Ishikawa (cell line): ENCODE measurements around the gene RUNX1.

ENCODE experiments used
- CEBPB ChIP-seq: IDR thresholded peaks from 2 replicates; pipeline ENCODE4 v1.6.1; 2012
- CREB1 ChIP-seq: IDR thresholded peaks from 2 replicates; pipeline ENCODE4 v1.6.1; 2012; ENCODE audit warnings: low read depth
- EGR1 ChIP-seq: IDR thresholded peaks from 2 replicates; pipeline ENCODE4 v1.6.1; 2012
- EP300 ChIP-seq: IDR thresholded peaks from 2 replicates; pipeline ENCODE4 v1.6.1; 2012; ENCODE audit warnings: borderline replicate concordance
- FOXM1 ChIP-seq: IDR thresholded peaks from 2 replicates; pipeline ENCODE4 v1.6.1; 2012; ENCODE audit warnings: low read depth, borderline replicate concordance
- NFIC ChIP-seq: IDR thresholded peaks from 2 replicates; pipeline ENCODE4 v1.6.1; 2012
- RAD21 ChIP-seq: IDR thresholded peaks from 2 replicates; pipeline ENCODE4 v1.6.1; 2012; ENCODE audit warnings: low read depth
- TAF1 ChIP-seq: IDR thresholded peaks from 2 replicates; pipeline ENCODE4 v1.6.1; 2012; ENCODE audit warnings: low read depth, mild to moderate bottlenecking
- TEAD4 ChIP-seq: IDR thresholded peaks from 2 replicates; pipeline ENCODE4 v1.6.1; 2012
- YY1 ChIP-seq: IDR thresholded peaks from 2 replicates; pipeline ENCODE4 v1.6.1; 2012; ENCODE audit warnings: low read depth
- ZBTB7A ChIP-seq: IDR thresholded peaks from 2 replicates; pipeline ENCODE4 v1.6.1; 2012; ENCODE audit warnings: low read depth
- TF ChIP-seq, protein P1 (sequence below): IDR thresholded peaks from 2 replicates; pipeline ENCODE4 v1.6.1; 2012; ENCODE audit warnings: low read depth, mild to moderate bottlenecking
- TF ChIP-seq, protein P2 (sequence below): IDR thresholded peaks from 2 replicates; pipeline ENCODE4 v1.6.1; 2012

DNA sequence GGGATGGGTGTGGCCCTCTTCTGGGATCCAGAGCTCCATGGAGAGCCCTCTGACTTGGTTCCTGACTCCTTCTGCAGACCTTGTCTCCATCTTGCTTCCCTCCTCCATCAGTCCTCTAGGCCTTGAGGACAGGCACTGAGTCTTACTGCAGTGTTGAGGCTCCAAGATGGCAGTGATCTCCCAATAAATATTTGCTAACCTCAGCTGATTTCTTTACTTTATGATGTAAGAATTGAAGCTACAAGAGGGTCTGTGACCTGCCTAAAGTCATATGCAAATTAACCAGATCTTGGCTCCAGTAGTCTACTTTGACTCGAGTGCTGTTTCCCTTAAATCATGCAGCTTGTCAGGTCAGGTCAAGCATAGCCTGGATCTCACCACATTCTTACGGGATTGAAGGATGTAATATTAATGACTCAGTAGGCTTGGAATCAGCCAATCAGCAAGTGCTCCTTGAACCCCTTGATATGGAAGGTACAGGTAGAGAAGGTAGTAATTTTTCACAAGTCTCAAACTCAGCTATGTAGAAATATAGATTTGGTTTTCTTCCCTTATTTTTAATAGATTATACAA is 287.3 kb downstream of the RUNX1 start:
- no peak for TF ChIP-seq TAF1
- TF ChIP-seq, protein P1, sequence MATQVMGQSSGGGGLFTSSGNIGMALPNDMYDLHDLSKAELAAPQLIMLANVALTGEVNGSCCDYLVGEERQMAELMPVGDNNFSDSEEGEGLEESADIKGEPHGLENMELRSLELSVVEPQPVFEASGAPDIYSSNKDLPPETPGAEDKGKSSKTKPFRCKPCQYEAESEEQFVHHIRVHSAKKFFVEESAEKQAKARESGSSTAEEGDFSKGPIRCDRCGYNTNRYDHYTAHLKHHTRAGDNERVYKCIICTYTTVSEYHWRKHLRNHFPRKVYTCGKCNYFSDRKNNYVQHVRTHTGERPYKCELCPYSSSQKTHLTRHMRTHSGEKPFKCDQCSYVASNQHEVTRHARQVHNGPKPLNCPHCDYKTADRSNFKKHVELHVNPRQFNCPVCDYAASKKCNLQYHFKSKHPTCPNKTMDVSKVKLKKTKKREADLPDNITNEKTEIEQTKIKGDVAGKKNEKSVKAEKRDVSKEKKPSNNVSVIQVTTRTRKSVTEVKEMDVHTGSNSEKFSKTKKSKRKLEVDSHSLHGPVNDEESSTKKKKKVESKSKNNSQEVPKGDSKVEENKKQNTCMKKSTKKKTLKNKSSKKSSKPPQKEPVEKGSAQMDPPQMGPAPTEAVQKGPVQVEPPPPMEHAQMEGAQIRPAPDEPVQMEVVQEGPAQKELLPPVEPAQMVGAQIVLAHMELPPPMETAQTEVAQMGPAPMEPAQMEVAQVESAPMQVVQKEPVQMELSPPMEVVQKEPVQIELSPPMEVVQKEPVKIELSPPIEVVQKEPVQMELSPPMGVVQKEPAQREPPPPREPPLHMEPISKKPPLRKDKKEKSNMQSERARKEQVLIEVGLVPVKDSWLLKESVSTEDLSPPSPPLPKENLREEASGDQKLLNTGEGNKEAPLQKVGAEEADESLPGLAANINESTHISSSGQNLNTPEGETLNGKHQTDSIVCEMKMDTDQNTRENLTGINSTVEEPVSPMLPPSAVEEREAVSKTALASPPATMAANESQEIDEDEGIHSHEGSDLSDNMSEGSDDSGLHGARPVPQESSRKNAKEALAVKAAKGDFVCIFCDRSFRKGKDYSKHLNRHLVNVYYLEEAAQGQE: no peak
- TF ChIP-seq, protein P2, sequence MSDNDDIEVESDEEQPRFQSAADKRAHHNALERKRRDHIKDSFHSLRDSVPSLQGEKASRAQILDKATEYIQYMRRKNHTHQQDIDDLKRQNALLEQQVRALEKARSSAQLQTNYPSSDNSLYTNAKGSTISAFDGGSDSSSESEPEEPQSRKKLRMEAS: no peak
- no peak for TF ChIP-seq NFIC
- TF ChIP-seq EP300: no peak
- TF ChIP-seq RAD21: no peak
- no peak for TF ChIP-seq EGR1
- no peak for TF ChIP-seq YY1
- TF ChIP-seq CREB1: no peak
- TF ChIP-seq TEAD4: no peak
- no peak for TF ChIP-seq CEBPB
- no peak for TF ChIP-seq ZBTB7A
- no peak for TF ChIP-seq FOXM1
